ENCODE data around the gene HIVEP2. TPM values are rescaled to one million over a fixed set of nuclear protein-coding genes. Genes with fewer than 3 reads are reported as not detected.

HIVEP2 gene
- total RNA-seq, 2 experiments from 2014 or later, result 48.4 to 48.6 TPM

- intact Hi-C loops (cut with DNase I, micrococcal nuclease), result no loop called here
- Mint-ChIP-seq H3K4me1 (ENCODE audit: low read depth) (peaks cover 91% of the 10 kb centered on the region), H3K4me3 (no peak overlapping the region), H3K36me3 (ENCODE audit: low read depth) (peaks cover 68% of the 10 kb centered on the region), H3K27ac (peak overlapping the region; percentile 67), H3K9me3 (no peaks in the 10 kb centered on the region), H3K27me3 (no peaks in the 10 kb centered on the region)
- H3K4me3 ChIP-seq (ENCODE audit: low read length), result no peak overlapping the region
- no peaks in the 10 kb centered on the region for H3K27me3 ChIP-seq (ENCODE audit: control insufficient read depth in 1 of 2, insufficient read depth in 2 of 2, low read length in 2 of 2)
- no peak for TF ChIP-seq CTCF (IDR thresholded peaks at IDR 0.05)
- ChIA-PET POLR2A (interaction anchor here (0.8 to 9.7 kb wide), 4 partner anchors 11 to 49 kb away, joined by 3 to 137 read pairs (median 3); no protein-coding TSS in a partner anchor), CTCF (interaction anchor here (0.6 kb wide), 1 partner anchor 614 kb away, joined by 3 read pairs; no protein-coding TSS in a partner anchor)
- H3K36me3 ChIP-seq (ENCODE audit: insufficient read depth, low read length), result peaks cover 29% of the 10 kb centered on the region
- H3K9me3 ChIP-seq (ENCODE audit: control insufficient read depth in 1 of 2, insufficient read depth in 1 of 2, low read length in 2 of 2), result no peaks in the 10 kb centered on the region
- DNase-seq (no peak), ATAC-seq (ENCODE audit: poor library complexity) (no peak)
- peaks cover 51% of the 10 kb centered on the region for H3K4me1 ChIP-seq (ENCODE audit: insufficient read depth, low read length)
- no peak overlapping the region for H3K27ac ChIP-seq (ENCODE audit: low read depth in 1 of 2, low read length in 2 of 2)
Observed at GRCh38 chr6:142878407-142878806, 66.6 kb downstream of the HIVEP2 start.

GRCh38 chr6:142874676-142875075, 70.3 kb downstream of the HIVEP2 start:
- no peaks in the 10 kb centered on the region for H3K27me3 Mint-ChIP-seq
- H3K27me3 ChIP-seq (ENCODE audit: control insufficient read depth in 1 of 2, insufficient read depth in 2 of 2, low read length in 2 of 2), result no peaks in the 10 kb centered on the region
- POLR2A ChIA-PET, result interaction anchor here (1.0 to 4.6 kb wide), 7 partner anchors 9 to 71 kb away, joined by 3 to 25 read pairs (median 6); no protein-coding TSS in a partner anchor
- no peak overlapping the region for H3K4me3 ChIP-seq (ENCODE audit: low read length)
- peaks cover 51% of the 10 kb centered on the region for H3K36me3 Mint-ChIP-seq (ENCODE audit: low read depth)
- peaks cover 58% of the 10 kb centered on the region for H3K4me1 ChIP-seq (ENCODE audit: insufficient read depth, low read length)
- CTCF ChIA-PET, result no interaction called here
- intact Hi-C loops (cut with DNase I, micrococcal nuclease), result no loop called here
- TF ChIP-seq CTCF (IDR thresholded peaks at IDR 0.05), result no peak
- peaks cover 26% of the 10 kb centered on the region for H3K36me3 ChIP-seq (ENCODE audit: insufficient read depth, low read length)
- H3K9me3 ChIP-seq (ENCODE audit: control insufficient read depth in 1 of 2, insufficient read depth in 1 of 2, low read length in 2 of 2), result no peaks in the 10 kb centered on the region
- H3K27ac Mint-ChIP-seq, result peak overlapping the region; percentile 91
- H3K9me3 Mint-ChIP-seq, result peaks cover 2% of the 10 kb centered on the region
- ATAC-seq (ENCODE audit: poor library complexity) (no peak), DNase-seq (peak in 1 of 14 experiments; percentile 35)
- H3K4me3 Mint-ChIP-seq, result peak overlapping the region; percentile 8
- H3K4me1 Mint-ChIP-seq (ENCODE audit: low read depth), result peaks cover 92% of the 10 kb centered on the region
- H3K27ac ChIP-seq (ENCODE audit: low read depth in 1 of 2, low read length in 2 of 2), result peak overlapping the region; percentile 5 to 33

- peak overlapping the region; percentile 30 to 56 for H3K27ac ChIP-seq (ENCODE audit: low read depth in 1 of 2, low read length in 2 of 2)
- intact Hi-C loops (cut with DNase I, micrococcal nuclease), result loop anchor here in 1 of 2 experiments (1.0 to 2.0 kb wide), 2 partner anchors 13 to 16 kb away; no protein-coding TSS in a partner anchor
- peaks cover 48% of the 10 kb centered on the region for H3K4me1 ChIP-seq (ENCODE audit: insufficient read depth, low read length)
- Mint-ChIP-seq H3K27ac (peak overlapping the region; percentile 91), H3K4me3 (peak overlapping the region; percentile 27), H3K9me3 (peaks cover 2% of the 10 kb centered on the region), H3K4me1 (ENCODE audit: low read depth) (peaks cover 93% of the 10 kb centered on the region), H3K27me3 (no peaks in the 10 kb centered on the region), H3K36me3 (ENCODE audit: low read depth) (peaks cover 32% of the 10 kb centered on the region)
- CTCF ChIA-PET, result interaction anchor here (1.0 to 1.4 kb wide), 3 partner anchors 13 to 35 kb away, joined by 3 to 6 read pairs (median 4); no protein-coding TSS in a partner anchor
- H3K36me3 ChIP-seq (ENCODE audit: insufficient read depth, low read length), result peaks cover 6% of the 10 kb centered on the region
- H3K27me3 ChIP-seq (ENCODE audit: control insufficient read depth in 1 of 2, insufficient read depth in 2 of 2, low read length in 2 of 2), result no peaks in the 10 kb centered on the region
- ATAC-seq (ENCODE audit: poor library complexity) (no peak), DNase-seq (no peak)
- POLR2A ChIA-PET, result interaction anchor here (0.9 to 4.6 kb wide), 15 partner anchors 12 to 75 kb away, joined by 3 to 25 read pairs (median 4); no protein-coding TSS in a partner anchor
- no peak for TF ChIP-seq CTCF (IDR thresholded peaks at IDR 0.05)
- no peaks in the 10 kb centered on the region for H3K9me3 ChIP-seq (ENCODE audit: control insufficient read depth in 1 of 2, insufficient read depth in 1 of 2, low read length in 2 of 2)
- H3K4me3 ChIP-seq (ENCODE audit: low read length), result no peak overlapping the region
Observed at GRCh38 chr6:142872376-142872775, 72.6 kb downstream of the HIVEP2 start.
